Endothelial cell (in vitro differentiated cells): Measurements from ENCODE around the gene SLC8A2. TPM values are rescaled to one million over a fixed set of nuclear protein-coding genes. Genes with fewer than 3 reads are reported as not detected.

Experiments used
- total RNA-seq: library from RNA; stranded (reverse); fragmentation: NEBNext Ultra II Directional; extraction: Animal tissue kit (Norgen Biotek cat#: 25700); gene quantifications from one replicate; pipeline ENCODE4 v1.2.1, GENCODE V29; 2021; ENCODE audit not compliant: unreplicated experiment

Gene SLC8A2
- total RNA-seq, 1 donor from 2014 or later, result 0.80 TPM

Other genes with a start within 250 kb of the SLC8A2 start
- 18.6 TPM for gene BBC3, start 240.7 kb downstream of the SLC8A2 start, total RNA-seq
- gene CCDC9, start 215.4 kb downstream of the SLC8A2 start, total RNA-seq, result 28.0 TPM
- 4.8 TPM for gene INAFM1, start 197.0 kb downstream of the SLC8A2 start, total RNA-seq
- 0.56 TPM for gene C5AR1, start 162.0 kb downstream of the SLC8A2 start, total RNA-seq
- 0.59 TPM for gene C5AR2, start 139.7 kb downstream of the SLC8A2 start, total RNA-seq
- gene DHX34, start 122.6 kb downstream of the SLC8A2 start, total RNA-seq, result 19.4 TPM
- 2.7 TPM for gene MEIS3, start 52.4 kb downstream of the SLC8A2 start, total RNA-seq
- 12.0 TPM for gene KPTN, start 12.3 kb upstream of the SLC8A2 start, total RNA-seq
- 77.8 TPM for gene NAPA, start 43.2 kb upstream of the SLC8A2 start, total RNA-seq
- gene ZNF541, start 101.3 kb upstream of the SLC8A2 start, total RNA-seq, result not detected
- gene BICRA, start 137.2 kb upstream of the SLC8A2 start, total RNA-seq, result 24.1 TPM
- gene EHD2, start 241.5 kb upstream of the SLC8A2 start, total RNA-seq, result 81.5 TPM